H1 (cell line): ENCODE data around the gene STEAP2. TPM values are rescaled to one million over a fixed set of nuclear protein-coding genes. Genes with fewer than 3 reads are reported as not detected.

Experiments
- HDAC2 ChIP-seq, 2 experiments: fragments of 300-600 bp in 1 of 2; sonication (generic) in 1 of 2; IDR thresholded peaks; 2 replicates each; pipeline ENCODE4 v1.6.1; 2011 to 2012; ENCODE audit warnings: low read depth in 2 of 2, low read length in 2 of 2, mild to moderate bottlenecking in 2 of 2, moderate library complexity in 2 of 2, borderline replicate concordance in 1 of 2, inconsistent platforms in 1 of 2
- SAP30 ChIP-seq: fragments of 300-600 bp; sonication (generic); IDR thresholded peaks from 2 replicates; pipeline ENCODE4 v1.7.1; 2012; ENCODE audit warnings: low read length, moderate library complexity, mild to moderate bottlenecking, inconsistent platforms; ENCODE audit not compliant: insufficient read depth, insufficient replicate concordance
- polyA plus RNA-seq, 7 experiments: library from polyadenylated mRNA; depleted of rRNA in 3 of 7; stranded (reverse) in 5 of 7; unstranded in 2 of 7; fragments of >200 nt in 5 of 7; fragments of 200-250 nt in 2 of 7; gene quantifications; 1 replicate in 5 of 7; 2 replicates in 1 of 7; 4 replicates in 1 of 7; pipeline versions ENCODE4 v1.2.1 to v1.2.3, GENCODE V29; 2011 to 2013; ENCODE audit warnings: missing spikeins in 2 of 7, mixed read lengths in 2 of 7
- total RNA-seq: library from RNA; stranded (reverse); fragmentation: NEBNext Ultra II Directional; extraction: Animal tissue kit (Norgen Biotek cat#: 25700); gene quantifications from 2 replicates; pipeline ENCODE4 v1.2.1, GENCODE V29; 2021

The STEAP2 gene
- total and polyA plus RNA-seq, 2 of the 8 experiments (the other 6 are each of a cell fraction or from before 2014, with no cell fraction given), result 13.4 to 18.4 TPM

- TF ChIP-seq HDAC2 (IDR thresholded peaks at IDR 0.05; ENCODE audit: borderline replicate concordance in 1 of 2, low read depth in 2 of 2, low read length in 2 of 2), result no peak
- peak; percentile 40 for TF ChIP-seq SAP30
Measured at GRCh38 chr7:90210981-90211380, 559 bp upstream of the STEAP2 start (continued).
